A549 (cell line): Measurements from ENCODE around the gene CTNNAL1. TPM values are rescaled to one million over a fixed set of nuclear protein-coding genes. Genes with fewer than 3 reads are reported as not detected.

ENCODE experiments used
- ATAC-seq, 2 experiments: fragments of 200-7000 bp in 1 of 2; fragments of >200 bp in 1 of 2; cut with Nextera tagmentation in 1 of 2; cut with Tn5 transposase in 1 of 2; 3 replicates each; pipeline versions ENCODE4 v1.8.0 to v1.9.1; 2018 to 2020; ENCODE audit warnings: mild to moderate bottlenecking in 1 of 2, moderate library complexity in 1 of 2
- CTCF ChIA-PET: fragments of 300-600 bp; sonication (Branson Sonifier 250); formaldehyde crosslinking; extraction: SDS; loops from one replicate; lab custom pipeline; 2021; ENCODE audit warnings: antibody characterized with exemption, inconsistent platforms; lab: Yijun Ruan, JAX
- POLR2A ChIA-PET: fragments of 350-600 bp; formaldehyde crosslinking; extraction: SDS; loops from one replicate; lab custom pipeline; 2021; ENCODE audit warnings: antibody characterized with exemption, inconsistent platforms; lab: Yijun Ruan, JAX
- DNase-seq, 2 experiments: peaks; one replicate each; pipeline versions ENCODE4 v3.0.0 to v3.0.0-alpha.2; 2011 to 2016; ENCODE audit warnings: low read depth in 1 of 2, low spot score in 1 of 2
- FAIRE-seq: peaks from 2 replicates; lab custom pipeline; 2011; peaks lifted over from hg19 to GRCh38; lab: Jason Lieb, UNC
- H3K27ac ChIP-seq, 2 experiments: fragments of >200 bp; sonication (Bioruptor Twin); formaldehyde crosslinking; 3 replicates each; pipeline ENCODE4 v1.5.1; 2016 to 2017
- H3K4me1 ChIP-seq: fragments of >200 bp; sonication (Bioruptor Twin); formaldehyde crosslinking; 3 replicates; pipeline ENCODE4 v1.6.1; 2016
- H3K4me2 ChIP-seq: fragments of >200 bp; sonication (Bioruptor Twin); formaldehyde crosslinking; 3 replicates; pipeline ENCODE4 v1.6.1; 2016
- H3K4me3 ChIP-seq: fragments of >200 bp; sonication (Bioruptor Twin); formaldehyde crosslinking; 3 replicates; pipeline ENCODE4 v1.5.1; 2016
- H3K9me3 ChIP-seq: fragments of >200 bp; sonication (Bioruptor Twin); formaldehyde crosslinking; 3 replicates; pipeline ENCODE4 v1.6.1; 2016
- BHLHE40 ChIP-seq: IDR thresholded peaks from 2 replicates; pipeline ENCODE4 v1.6.1; 2012; ENCODE audit warnings: low read depth, low read length, inconsistent platforms
- CBX2 ChIP-seq: fragments of 200-600 bp; sonication (generic); IDR thresholded peaks from 2 replicates; pipeline ENCODE4 v1.6.1; 2016; ENCODE audit warnings: low read depth, mild to moderate bottlenecking, borderline replicate concordance
- CBX8 ChIP-seq: fragments of 200-600 bp; sonication (generic); IDR thresholded peaks from 2 replicates; pipeline ENCODE4 v1.6.1; 2016
- CHD2 ChIP-seq: fragments of 150-350 bp; IDR thresholded peaks from 2 replicates; pipeline ENCODE4 v1.6.1; 2014; ENCODE audit warnings: low read length; ENCODE audit not compliant: partially characterized antibody
- CHD4 ChIP-seq: fragments of 200-600 bp; sonication (generic); IDR thresholded peaks from 2 replicates; pipeline ENCODE4 v1.6.1; 2016; ENCODE audit warnings: antibody characterized with exemption, mild to moderate bottlenecking, borderline replicate concordance
- E2F6 ChIP-seq: IDR thresholded peaks from 2 replicates; pipeline ENCODE4 v1.6.1; 2012; ENCODE audit warnings: low read depth, borderline replicate concordance
- EHF ChIP-seq: fragments of 250-450 bp; sonication (Bioruptor Pico); IDR thresholded peaks from 2 replicates; pipeline ENCODE4 v1.5.0; 2020; ENCODE audit warnings: mild to moderate bottlenecking
- EP300 ChIP-seq, 2 experiments: fragments of >200 bp; sonication (Bioruptor Twin); formaldehyde crosslinking; IDR thresholded peaks; 2 replicates in 1 of 2; 3 replicates in 1 of 2; pipeline ENCODE4 v1.6.1; 2016 to 2017
- ESRRA ChIP-seq: fragments of 150-350 bp; IDR thresholded peaks from 2 replicates; pipeline ENCODE4 v1.6.1; 2014; ENCODE audit warnings: mild to moderate bottlenecking, low read length, borderline replicate concordance
- FOSB ChIP-seq: fragments of 250-450 bp; sonication (Bioruptor Pico); IDR thresholded peaks from 2 replicates; pipeline ENCODE4 v1.5.0; 2020; ENCODE audit warnings: mild to moderate bottlenecking, moderate library complexity
- GATA3 ChIP-seq: IDR thresholded peaks from 2 replicates; pipeline ENCODE4 v1.6.1; 2012; ENCODE audit warnings: borderline replicate concordance
- HDAC2 ChIP-seq: fragments of 200-600 bp; sonication (generic); IDR thresholded peaks from 2 replicates; pipeline ENCODE4 v1.6.1; 2016
- HEYL ChIP-seq: fragments of 250-450 bp; sonication (Bioruptor Pico); IDR thresholded peaks from 2 replicates; pipeline ENCODE4 v1.8.0; 2021; ENCODE audit warnings: mild to moderate bottlenecking, moderate library complexity
- HOXA7 ChIP-seq: fragments of 250-450 bp; sonication (Bioruptor Pico); IDR thresholded peaks from 2 replicates; pipeline ENCODE4 v1.5.0; 2020; ENCODE audit warnings: mild to moderate bottlenecking, moderate library complexity
- HOXB5 ChIP-seq: fragments of 250-450 bp; sonication (Bioruptor Pico); IDR thresholded peaks from 2 replicates; pipeline ENCODE4 v1.5.0; 2020; ENCODE audit warnings: mild to moderate bottlenecking, moderate library complexity
- JUN ChIP-seq, 2 experiments: fragments of >200 bp; sonication (Bioruptor Twin); formaldehyde crosslinking; IDR thresholded peaks; 2 replicates in 1 of 2; 3 replicates in 1 of 2; pipeline ENCODE4 v1.6.1; 2016 to 2017
- JUNB ChIP-seq: fragments of >200 bp; sonication (Bioruptor Twin); formaldehyde crosslinking; IDR thresholded peaks from 2 replicates; pipeline ENCODE4 v1.6.1; 2016
- KDM1A ChIP-seq: fragments of 200-600 bp; sonication (generic); IDR thresholded peaks from 2 replicates; pipeline ENCODE4 v1.6.1; 2016; ENCODE audit warnings: low read depth, mild to moderate bottlenecking
- KDM5A ChIP-seq: fragments of 200-600 bp; sonication (generic); IDR thresholded peaks from 2 replicates; pipeline ENCODE4 v1.6.1; 2016; ENCODE audit warnings: antibody characterized with exemption, mild to moderate bottlenecking
- MAFK ChIP-seq: fragments of 450-650 bp; IDR thresholded peaks from 2 replicates; pipeline ENCODE4 v1.6.1; 2014; ENCODE audit not compliant: partially characterized antibody
- NFE2L2 ChIP-seq: fragments of 150-350 bp; conservative IDR thresholded peaks from 2 replicates; pipeline ENCODE4 v1.6.1; 2014; ENCODE audit warnings: low read length
- NPAS2 ChIP-seq: fragments of 250-450 bp; sonication (Bioruptor Pico); IDR thresholded peaks from 2 replicates; pipeline ENCODE4 v1.8.0; 2022; ENCODE audit warnings: mild to moderate bottlenecking, moderate library complexity, borderline replicate concordance
- NR3C1 ChIP-seq: fragments of >200 bp; sonication (Bioruptor Twin); formaldehyde crosslinking; IDR thresholded peaks from 3 replicates; pipeline ENCODE4 v1.6.1; 2017
- PBX3 ChIP-seq: IDR thresholded peaks from 2 replicates; pipeline ENCODE4 v1.6.1; 2012
- PHF8 ChIP-seq: fragments of 200-600 bp; sonication (generic); IDR thresholded peaks from 2 replicates; pipeline ENCODE4 v1.6.1; 2016; ENCODE audit warnings: low read depth, mild to moderate bottlenecking, antibody characterized with exemption, moderate library complexity, borderline replicate concordance
- POLR2A ChIP-seq: IDR thresholded peaks from 2 replicates; pipeline ENCODE4 v1.6.1; 2012; ENCODE audit warnings: mild to moderate bottlenecking, low read length
- POLR2AphosphoS2 ChIP-seq: conservative IDR thresholded peaks from 2 replicates; pipeline ENCODE4 v1.6.1; 2012; ENCODE audit warnings: low read length, improper control_type of control experiment, inconsistent platforms
- RARB ChIP-seq: fragments of 250-450 bp; sonication (Bioruptor Pico); IDR thresholded peaks from 2 replicates; pipeline ENCODE4 v1.8.0; 2021; ENCODE audit warnings: mild to moderate bottlenecking, moderate library complexity
- RCOR1 ChIP-seq: fragments of 150-350 bp; IDR thresholded peaks from 2 replicates; pipeline ENCODE4 v1.6.1; 2014; ENCODE audit warnings: antibody characterized with exemption, low read length, low read depth
- RNF2 ChIP-seq: fragments of 200-600 bp; sonication (generic); IDR thresholded peaks from 2 replicates; pipeline ENCODE4 v1.6.1; 2016; ENCODE audit warnings: low read depth, mild to moderate bottlenecking, antibody characterized with exemption, moderate library complexity, borderline replicate concordance
- SMC3 ChIP-seq: fragments of >200 bp; sonication (Bioruptor Twin); formaldehyde crosslinking; IDR thresholded peaks from 3 replicates; pipeline ENCODE4 v1.6.1; 2018; ENCODE audit warnings: inconsistent platforms
- ZFP36 ChIP-seq: fragments of 450-650 bp; IDR thresholded peaks from 2 replicates; pipeline ENCODE4 v1.6.1; 2014; ENCODE audit warnings: borderline replicate concordance; ENCODE audit not compliant: partially characterized antibody
- WGBS: methylation state at CpG from one replicate; pipeline ENCODE4 v1.1.6; 2017; ENCODE audit errors: missing lambda C conversion rate; 5-methylcytosine and 5-hydroxymethylcytosine counted together
- polyA plus RNA-seq, 4 experiments: library from polyadenylated mRNA; depleted of rRNA in 3 of 4; stranded (reverse); fragments of >200 nt; fragmentation: RNase III in 1 of 4; extraction: RNeasy Plus Mini Kit Qiagen cat#74134 plus additional on column Dnase treatment in 1 of 4; gene quantifications; 2 replicates in 3 of 4; 3 replicates in 1 of 4; pipeline ENCODE4 v1.2.3, GENCODE V29; 2011 to 2017
- TF ChIP-seq, protein P1 (sequence below): IDR thresholded peaks from 2 replicates; pipeline ENCODE4 v1.6.1; 2012
- TF ChIP-seq, protein P2 (sequence below): fragments of >200 bp; sonication (Bioruptor Twin); formaldehyde crosslinking; IDR thresholded peaks from 3 replicates; pipeline ENCODE4 v1.6.1; 2016

Gene CTNNAL1
- polyA plus RNA-seq, 2 of the 4 experiments (the other 2 are of a cell fraction): 43.8 to 63.6 TPM

DNA sequence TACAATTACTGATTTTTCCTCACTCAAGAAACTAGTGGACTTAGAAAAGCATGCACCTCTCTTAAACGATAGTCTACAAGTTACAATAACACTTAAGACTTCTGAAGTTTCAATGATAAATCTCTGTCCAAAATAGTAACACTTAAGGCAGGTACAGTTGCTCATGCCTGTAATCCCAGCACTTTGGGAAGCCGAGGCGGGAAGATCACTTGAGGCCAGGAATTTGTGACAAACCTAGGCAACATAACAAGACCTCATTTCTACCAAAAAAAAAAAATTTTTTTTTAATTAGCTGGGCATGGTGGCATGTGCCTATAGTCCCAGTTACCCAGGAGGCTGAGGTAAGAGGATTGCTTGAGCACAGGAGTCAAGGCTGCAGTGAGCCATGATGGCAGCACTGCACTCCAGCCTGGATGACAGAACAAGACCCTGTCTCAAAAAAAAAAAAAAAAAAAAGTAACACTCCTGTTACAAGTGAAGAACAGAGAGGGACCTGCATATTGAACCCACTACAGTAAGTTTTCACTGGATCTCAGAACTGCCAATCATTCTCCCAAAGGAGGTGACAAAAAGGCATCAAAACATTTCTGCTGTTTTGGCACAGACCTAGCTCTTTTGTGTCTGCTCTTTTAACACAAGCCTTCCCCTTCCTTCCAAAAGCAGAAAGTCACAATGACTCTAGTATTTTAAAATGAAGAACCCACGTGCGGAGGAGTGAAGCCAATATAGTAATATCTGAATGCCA, 75.6 kb downstream of the CTNNAL1 start:
- no peak for TF ChIP-seq EP300 (IDR thresholded peaks at IDR 0.05)
- no peak for TF ChIP-seq POLR2AphosphoS2
- TF ChIP-seq PHF8: no peak
- no peak for TF ChIP-seq KDM5A
- TF ChIP-seq CBX8: no peak
- TF ChIP-seq SMC3: no peak
- no peak for TF ChIP-seq CBX2
- CTCF ChIA-PET: no interaction called here
- no peaks in the 10 kb centered on the region for H3K9me3 ChIP-seq
- POLR2A ChIA-PET: no interaction called here
- peaks cover 10% of the 10 kb centered on the region for H3K4me1 ChIP-seq
- H3K4me2 ChIP-seq: no peak overlapping the region
- WGBS: 90% methylated on average over 5 of the region's 5 CpGs
- DNase-seq (no peak), ATAC-seq (no peak), FAIRE-seq (no peak)
- H3K4me3 ChIP-seq: no peak overlapping the region
- H3K27ac ChIP-seq: no peak overlapping the region

DNA sequence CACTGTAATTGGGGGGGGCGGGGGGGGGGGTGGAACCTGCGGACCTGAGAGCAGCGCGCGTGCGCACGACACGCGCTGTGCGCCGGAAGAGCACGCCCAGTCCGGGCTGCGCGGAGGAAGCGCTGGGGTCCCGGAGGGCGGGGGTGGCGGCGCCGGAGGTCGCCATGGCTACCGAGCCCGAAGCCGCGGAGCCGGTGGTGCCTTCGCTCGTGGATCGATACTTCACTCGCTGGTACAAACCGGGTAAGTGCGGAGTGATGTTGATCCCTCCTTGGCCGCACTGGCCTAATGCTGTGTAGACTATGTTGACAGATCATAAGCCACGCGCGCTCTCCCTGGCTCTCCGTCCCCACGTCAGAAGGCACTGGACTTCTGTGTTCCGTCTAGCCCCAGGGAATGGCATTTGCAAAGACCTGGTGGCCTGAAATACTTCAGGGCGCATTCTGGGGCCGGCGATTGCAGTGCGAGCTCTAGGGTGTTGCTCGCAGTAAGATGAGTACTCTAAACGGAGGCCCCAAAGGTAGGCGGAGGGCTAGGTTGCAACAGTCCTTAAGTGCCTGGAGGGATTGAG, 78.9 kb downstream of the CTNNAL1 start, which contains the start of gene ABITRAM:
Gene ABITRAM (plus strand): TSS at position 78 of the 571 bp plus-strand sequence. CDS start 87 bp downstream, at position 165.
- CTCF ChIA-PET: no interaction called here
- POLR2A ChIA-PET: interaction anchor here (0.5 to 0.6 kb wide), 2 partner anchors 20 to 361 kb away, joined by 3 read pairs; no protein-coding TSS in a partner anchor
- H3K4me3 ChIP-seq: peak within 1 kb of the TSS; percentile 85

DNA sequence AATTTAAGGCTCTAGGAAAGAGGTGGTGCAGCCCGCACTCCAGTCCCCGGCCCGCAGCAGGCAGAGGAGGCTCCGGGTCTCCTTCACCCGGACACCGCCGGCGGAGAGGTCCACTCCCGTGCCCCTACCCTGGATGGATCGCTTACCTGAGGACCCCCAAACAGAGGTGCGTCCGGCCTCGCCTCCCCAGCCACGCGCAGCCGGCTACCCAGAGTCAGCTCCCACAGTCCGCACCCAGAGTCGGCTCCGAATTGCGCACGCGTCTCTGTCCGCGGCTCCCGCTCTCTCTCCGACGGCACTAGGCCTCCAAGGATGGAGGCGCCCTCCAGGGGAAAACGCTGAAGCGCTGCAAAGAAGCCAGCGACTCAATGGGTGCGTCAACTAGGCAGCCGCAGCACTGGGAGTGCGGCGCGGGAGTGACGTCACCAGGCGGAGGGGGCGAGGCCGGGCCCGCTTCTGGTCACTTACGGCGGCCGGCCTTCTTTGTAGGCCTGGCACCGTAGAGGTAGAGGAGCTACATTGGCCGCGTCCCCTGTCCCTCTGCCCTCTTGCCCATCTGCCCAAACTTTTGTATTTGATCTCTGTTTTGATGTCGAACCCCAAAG, 79.5 kb downstream of the CTNNAL1 start, which contains the start of gene ELP1:
Gene ELP1 (minus strand): TSS at position 407 of the 605 bp plus-strand sequence. CDS start 2,978 bp downstream, outside the sequence.
- POLR2A ChIA-PET: interaction anchor here (0.5 to 0.6 kb wide), 2 partner anchors 20 to 362 kb away, joined by 3 read pairs; no protein-coding TSS in a partner anchor
- TF ChIP-seq RCOR1 (no peak), ZFP36 (no peak), RARB (CRISPR knock-in tag) (no peak), KDM1A (no peak), GATA3 (no peak), PBX3 (no peak), E2F6 (peak; percentile 69; the same call in 1 of the 2 replicates), NFE2L2 (no peak), ESRRA (no peak), BHLHE40 (no peak), CHD4 (no peak), HOXA7 (CRISPR knock-in tag) (no peak), FOSB (no peak), HEYL (no peak), CHD2 (no peak), EHF (CRISPR knock-in tag) (no peak), HDAC2 (no peak), RNF2 (no peak), HOXB5 (no peak), JUNB (no peak), MAFK (no peak), PHF8 (peak; percentile 73), NR3C1 (no peak)
- TF ChIP-seq, protein P1, sequence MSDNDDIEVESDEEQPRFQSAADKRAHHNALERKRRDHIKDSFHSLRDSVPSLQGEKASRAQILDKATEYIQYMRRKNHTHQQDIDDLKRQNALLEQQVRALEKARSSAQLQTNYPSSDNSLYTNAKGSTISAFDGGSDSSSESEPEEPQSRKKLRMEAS: peak; percentile 70
- TF ChIP-seq, protein P2, sequence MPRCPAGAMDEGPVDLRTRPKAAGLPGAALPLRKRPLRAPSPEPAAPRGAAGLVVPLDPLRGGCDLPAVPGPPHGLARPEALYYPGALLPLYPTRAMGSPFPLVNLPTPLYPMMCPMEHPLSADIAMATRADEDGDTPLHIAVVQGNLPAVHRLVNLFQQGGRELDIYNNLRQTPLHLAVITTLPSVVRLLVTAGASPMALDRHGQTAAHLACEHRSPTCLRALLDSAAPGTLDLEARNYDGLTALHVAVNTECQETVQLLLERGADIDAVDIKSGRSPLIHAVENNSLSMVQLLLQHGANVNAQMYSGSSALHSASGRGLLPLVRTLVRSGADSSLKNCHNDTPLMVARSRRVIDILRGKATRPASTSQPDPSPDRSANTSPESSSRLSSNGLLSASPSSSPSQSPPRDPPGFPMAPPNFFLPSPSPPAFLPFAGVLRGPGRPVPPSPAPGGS: no peak

More for the DNA sequence above, 78.9 kb downstream of the CTNNAL1 start, which contains the start of gene ABITRAM:
- peak within 1 kb of the TSS; percentile 89 to 94 for H3K27ac ChIP-seq
- peak within 1 kb of the TSS; percentile 92 for H3K4me2 ChIP-seq
- no peaks in the 10 kb centered on the region for H3K9me3 ChIP-seq
- no peak for FAIRE-seq
- peak; percentile 91 for ATAC-seq
- DNase-seq: peak; percentile 73 to 84
- TF ChIP-seq NPAS2 (CRISPR knock-in tag): no peak
- TF ChIP-seq JUN (IDR thresholded peaks at IDR 0.05): peak in 1 of 2 experiments; percentile 51; a peak in 1 of 5 replicates
- TF ChIP-seq ZFP36: no peak
- TF ChIP-seq POLR2A: peak; percentile 70
- TF ChIP-seq, all 56 proteins: peak for 2
- WGBS: 1% methylated on average over 22 of the region's 47 CpGs
- peaks cover 14% of the 10 kb centered on the region for H3K4me1 ChIP-seq

More for the DNA sequence above, 79.5 kb downstream of the CTNNAL1 start, which contains the start of gene ELP1:
- H3K4me3 ChIP-seq: peak within 1 kb of the TSS; percentile 85
- DNase-seq (peak; percentile 76 to 93), FAIRE-seq (no peak), ATAC-seq (peak; percentile 93)
- H3K9me3 ChIP-seq: no peaks in the 10 kb centered on the region
- peak within 1 kb of the TSS; percentile 92 for H3K4me2 ChIP-seq
- CTCF ChIA-PET: interaction anchor here (0.5 kb wide), 1 partner anchor 17 kb away, joined by 3 read pairs; no protein-coding TSS in a partner anchor
- peak within 1 kb of the TSS; percentile 89 to 94 for H3K27ac ChIP-seq
- WGBS: 0% methylated on average over 15 of the region's 48 CpGs
- peaks cover 14% of the 10 kb centered on the region for H3K4me1 ChIP-seq
